NB4 (cell line): ENCODE measurements around the gene AP5B1.

ENCODE experiments used
- DNase-seq: peaks from one replicate; pipeline ENCODE4 v3.0.0; 2010; ENCODE audit warnings: low read depth
- H3K4me3 ChIP-seq: one replicate; pipeline ENCODE4 v1.5.1; 2011; ENCODE audit warnings: mild to moderate bottlenecking, low read depth, low read length, moderate library complexity
- CTCF ChIP-seq: IDR thresholded peaks from one replicate; pipeline ENCODE4 v1.5.1; 2012; ENCODE audit warnings: low read depth, low read length
- MAX ChIP-seq: IDR thresholded peaks from 2 replicates; pipeline ENCODE4 v1.6.1; 2011; ENCODE audit warnings: low read depth, low read length
- MYC ChIP-seq: IDR thresholded peaks from 2 replicates; pipeline ENCODE4 v1.6.1; 2011; ENCODE audit warnings: low read depth, low read length
- POLR2A ChIP-seq: IDR thresholded peaks from 2 replicates; pipeline ENCODE4 v1.6.1; 2011; ENCODE audit warnings: mild to moderate bottlenecking; ENCODE audit not compliant: insufficient read length; ENCODE audit errors: extremely low read depth

Gene AP5B1

GRCh38 chr11:65791719-65792213 lies 11.0 kb upstream of the AP5B1 start:
- H3K4me3 ChIP-seq = no peak overlapping the region
- no peak for DNase-seq
- TF ChIP-seq MAX = 0 out of 2 replicates have a peak, but pooled peaks have one; percentile 29
- no peak for TF ChIP-seq MYC
- no peak for TF ChIP-seq POLR2A
- no peak for TF ChIP-seq CTCF

DNA sequence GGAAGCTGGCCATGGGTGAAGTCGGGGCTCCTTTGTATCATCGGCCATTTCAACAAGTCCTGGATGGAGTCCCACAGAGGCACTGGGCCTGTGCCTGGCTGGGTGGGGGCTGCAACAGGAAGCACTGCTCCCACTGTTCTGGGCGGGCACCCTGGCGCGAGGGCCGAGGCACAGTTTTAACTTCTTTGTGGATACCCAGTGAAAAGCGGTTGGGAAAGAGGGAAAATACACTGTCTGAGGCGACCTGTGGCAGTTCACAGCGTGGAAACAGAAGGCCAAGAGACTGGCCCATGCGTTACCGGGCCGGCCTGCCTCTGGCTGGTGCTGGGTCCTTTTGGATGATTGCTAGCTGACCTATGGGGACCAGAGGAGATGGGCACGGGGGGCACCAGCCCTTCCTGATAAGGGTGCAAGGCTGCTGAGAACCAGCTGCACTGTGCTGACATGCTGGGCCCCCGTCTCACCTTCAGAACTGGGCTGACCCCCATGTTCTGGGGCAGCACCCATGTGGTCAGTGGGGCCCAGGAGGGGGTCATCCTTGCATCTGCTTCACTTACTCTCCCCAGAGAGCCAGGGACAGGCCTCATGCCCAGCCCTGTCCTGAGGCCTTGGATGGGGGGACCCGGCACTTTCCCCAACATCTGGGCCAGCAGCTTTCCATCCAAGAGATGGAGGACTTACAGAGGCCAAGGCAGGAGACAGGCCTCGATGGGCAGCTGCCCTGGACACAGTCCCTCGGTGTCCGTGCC lies 10.3 kb upstream of the AP5B1 start:
- TF ChIP-seq CTCF = no peak
- no peak for DNase-seq

GRCh38 chr11:65790104-65790901 lies 9.5 kb upstream of the AP5B1 start:
- no peak overlapping the region for H3K4me3 ChIP-seq
- no peak for DNase-seq
- no peak for TF ChIP-seq CTCF
- no peak for TF ChIP-seq POLR2A

More for the DNA sequence above, 10.3 kb upstream of the AP5B1 start:
- no peak overlapping the region for H3K4me3 ChIP-seq

DNA sequence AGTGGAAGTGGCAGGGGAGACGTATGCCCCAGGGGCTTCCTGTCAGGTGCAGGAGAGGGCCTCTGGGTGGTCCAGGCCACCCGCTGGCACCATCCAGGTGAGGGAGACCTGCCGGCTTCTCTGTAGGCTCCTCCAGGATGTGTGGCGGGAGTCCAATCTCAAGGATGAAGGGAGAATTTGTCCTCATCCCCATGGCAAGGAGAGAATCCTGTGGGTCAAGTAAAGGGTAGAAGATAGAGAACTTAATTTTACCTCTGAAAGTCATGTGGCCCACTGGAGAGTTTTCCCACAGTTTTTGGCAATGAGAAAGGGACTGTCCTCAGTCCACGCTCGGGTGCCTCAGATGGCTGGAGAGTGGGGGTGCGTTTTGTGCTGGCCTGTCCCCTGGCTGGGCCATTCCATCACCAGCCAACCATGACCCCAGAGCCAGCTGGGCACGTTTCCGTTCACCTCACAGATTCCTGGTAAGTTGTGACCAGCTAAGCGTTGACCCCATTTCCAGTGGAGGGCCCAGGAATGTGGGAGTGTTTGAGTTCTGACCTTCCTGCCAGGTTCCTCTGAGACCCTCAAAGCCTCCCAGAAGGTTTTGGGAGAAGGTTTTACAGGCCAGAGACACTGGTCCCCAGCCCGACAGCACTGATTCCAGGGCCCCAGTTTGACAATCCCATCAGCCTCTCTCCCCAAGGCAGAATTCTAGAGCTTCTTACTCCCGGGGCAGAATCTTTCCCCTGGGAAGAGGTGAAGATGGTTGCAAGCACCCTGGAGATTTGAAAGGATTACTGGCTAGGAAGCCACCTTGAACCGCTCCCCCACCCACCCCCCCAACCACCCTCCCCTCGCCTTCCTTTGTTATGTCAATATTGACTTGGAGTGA lies 8.7 kb upstream of the AP5B1 start:
- H3K4me3 ChIP-seq = no peak overlapping the region
- no peak for TF ChIP-seq MAX
- no peak for TF ChIP-seq CTCF
- TF ChIP-seq MYC = no peak
- no peak for TF ChIP-seq POLR2A
- DNase-seq = no peak

- H3K4me3 ChIP-seq = no peak overlapping the region
- TF ChIP-seq MAX (no peak), MYC (no peak), POLR2A (no peak), CTCF (no peak)
- DNase-seq = no peak
Measured at GRCh38 chr11:65788821-65789220, 8.0 kb upstream of the AP5B1 start.
